Epithelial cell of proximal tubule (primary cell): Measurements from ENCODE around the gene GJE1. TPM values are rescaled to one million over a fixed set of nuclear protein-coding genes. Genes with fewer than 3 reads are reported as not detected.

ENCODE experiments used
- DNase-seq: peaks from one replicate; pipeline ENCODE4 v3.0.0-alpha.2; 2011; ENCODE audit warnings: low read depth
- H3K4me3 ChIP-seq: 2 replicates; pipeline ENCODE4 v1.5.1; 2011; ENCODE audit warnings: low read depth, mild to moderate bottlenecking, low read length
- CTCF ChIP-seq: conservative IDR thresholded peaks from 2 replicates; pipeline ENCODE4 v1.5.1; 2012; ENCODE audit warnings: low read depth, mild to moderate bottlenecking, low read length
- total RNA-seq: library from RNA; depleted of rRNA; stranded (reverse); fragments of >200 nt; gene quantifications from 2 replicates; pipeline ENCODE4 v1.2.3, GENCODE V29; 2015

GJE1 gene
- total RNA-seq, 1 donor from 2014 or later: not detected

GRCh38 chr6:142178129-142178528 lies 45.4 kb downstream of the GJE1 start:
- TF ChIP-seq CTCF: no peak

DNA sequence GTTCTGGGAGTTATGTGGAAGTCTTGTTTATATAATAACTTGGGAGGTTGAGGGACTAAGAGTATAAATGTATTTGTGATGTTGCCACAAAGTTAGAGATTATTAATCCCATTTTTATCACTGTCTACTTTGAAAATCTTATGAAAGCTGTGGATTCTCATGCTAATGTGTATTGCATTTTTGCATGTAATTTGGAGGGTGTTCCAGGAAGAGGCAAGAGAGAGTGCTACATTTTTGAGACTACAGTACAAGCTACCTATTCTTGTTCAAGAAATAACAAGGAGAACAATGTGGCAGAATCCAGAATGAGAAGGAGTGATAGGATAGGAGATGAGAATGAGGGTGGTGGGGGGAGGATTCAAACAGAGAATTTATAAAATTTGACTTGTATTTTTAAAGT lies 49.3 kb downstream of the GJE1 start:
- DNase-seq: no peak
- H3K4me3 ChIP-seq: no peak overlapping the region
- TF ChIP-seq CTCF: no peak

More at GRCh38 chr6:142178129-142178528, 45.4 kb downstream of the GJE1 start:
- DNase-seq: no peak
- no peak overlapping the region for H3K4me3 ChIP-seq

GRCh38 chr6:142183351-142183750 lies 50.6 kb downstream of the GJE1 start:
- TF ChIP-seq CTCF: no peak
- no peak overlapping the region for H3K4me3 ChIP-seq
- no peak for DNase-seq

GRCh38 chr6:142184307-142184706 lies 51.6 kb downstream of the GJE1 start:
- DNase-seq: no peak
- no peak overlapping the region for H3K4me3 ChIP-seq
- TF ChIP-seq CTCF: no peak

Other genes starting within 250 kb of the GJE1 start
- gene NMBR, start 14.2 kb downstream of the GJE1 start, total RNA-seq: not detected in 2 replicates
- 48.2 and 65.7 TPM in 2 replicates for gene VTA1, start 14.3 kb downstream of the GJE1 start, total RNA-seq
- 35.3 and 45.4 TPM in 2 replicates for gene ADGRG6, start 169.1 kb downstream of the GJE1 start, total RNA-seq